ENCODE measurements around the gene GGA1. TPM values are rescaled to one million over a fixed set of nuclear protein-coding genes. Genes with fewer than 3 reads are reported as not detected.

GGA1 gene
- polyA plus RNA-seq, 1 of the 3 experiments (the other 2 are of a cell fraction): 81.1 TPM

GRCh38 chr22:37669586-37669985 lies 61.0 kb downstream of the GGA1 start:
- Histone ChIP-seq H3K4me3 (ENCODE audit: low read depth in 2 of 2, low read length in 1 of 2) (no peak overlapping the region), H2AFZ (ENCODE audit: low read depth) (no peak overlapping the region)

DNA sequence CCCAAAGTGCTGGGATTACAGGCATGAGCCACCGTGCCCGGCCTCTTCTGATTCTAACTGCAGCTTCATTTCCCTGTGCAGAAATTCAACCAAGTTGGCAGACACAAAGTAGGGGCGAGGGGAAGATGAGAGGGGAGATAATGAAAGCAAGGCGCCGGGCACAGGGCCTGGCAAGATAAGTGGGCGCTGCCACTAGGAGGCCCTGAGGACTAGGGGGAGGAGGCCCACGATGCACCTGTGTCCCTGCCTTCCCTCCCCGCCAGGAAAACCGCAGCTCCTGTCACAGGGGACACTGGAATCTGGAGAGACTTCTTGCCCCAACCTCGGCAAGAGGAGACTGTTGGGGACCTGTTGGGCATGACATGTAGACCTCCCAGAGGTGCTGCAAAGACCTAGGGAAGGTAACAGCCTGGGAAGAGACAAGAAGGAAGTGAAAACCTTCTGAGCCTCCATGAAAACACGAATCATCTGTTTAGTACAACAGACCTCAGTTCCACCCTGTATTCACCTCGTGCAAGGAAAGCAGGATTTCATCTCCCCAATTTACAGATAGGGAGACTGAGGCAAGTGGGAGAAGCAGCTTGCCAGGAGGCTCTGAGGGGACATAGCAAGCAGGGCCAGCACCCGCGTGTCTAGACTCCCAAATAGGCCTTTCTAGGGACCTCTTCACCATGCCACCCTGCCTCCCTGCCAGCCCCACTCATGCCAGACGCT lies 63.7 kb downstream of the GGA1 start:
- H3K27ac ChIP-seq (ENCODE audit: low read depth in 2 of 2, low read length in 1 of 2): no peak overlapping the region
- no peaks in the 10 kb centered on the region for H3K9me2 ChIP-seq
- peaks cover 1 to 8% of the 10 kb centered on the region in 2 experiments for H3K36me3 ChIP-seq (replicated peaks in 1 of 2; ENCODE audit: control insufficient read depth in 1 of 2, insufficient read depth in 2 of 2, low read length in 1 of 2)
- peaks cover 4% of the 10 kb centered on the region for H4K20me1 ChIP-seq (ENCODE audit: insufficient read depth)
- no peak overlapping the region for H3K9ac ChIP-seq
- peaks cover 5 to 18% of the 10 kb centered on the region in 2 experiments; a peak in 2 of 4 replicates for H3K4me1 ChIP-seq (ENCODE audit: control insufficient read depth in 1 of 2, insufficient read depth in 2 of 2, low read depth in 1 of 2, low read length in 1 of 2)
- peaks cover 35% of the 10 kb centered on the region for H3K79me2 ChIP-seq (ENCODE audit: insufficient read depth)
- H3K4me2 ChIP-seq: no peak overlapping the region
- H3K9me3 ChIP-seq: no peaks in the 10 kb centered on the region
- H3F3A ChIP-seq (replicated peaks; ENCODE audit: insufficient read depth): peaks cover 24% of the 10 kb centered on the region
- H2AFZ ChIP-seq (ENCODE audit: low read depth): no peak overlapping the region
- H3K27me3 ChIP-seq (ENCODE audit: insufficient read depth): no peaks in the 10 kb centered on the region
- ChIA-PET CTCF (interaction anchor here (0.9 to 44.3 kb wide), 6 partner anchors 9 to 65 kb away, joined by 3 to 898 read pairs (median 12); partner anchors contain the start of gene SH3BP1), POLR2A (interaction anchor here (0.7 to 0.8 kb wide), 2 partner anchors 14 kb away, joined by 3 to 6 read pairs; partner anchors contain the start of genes NOL12 and PDXP)
- 82% methylated on average over 14 of the region's 15 CpGs for WGBS (ENCODE audit: low lambda C conversion rate)
- H3K4me3 ChIP-seq (ENCODE audit: low read depth in 2 of 2, low read length in 1 of 2): no peak overlapping the region
- DNase-seq: peak; percentile 48
- TF ChIP-seq EP300 (IDR thresholded peaks at IDR 0.05; ENCODE audit: borderline replicate concordance in 1 of 2, low read depth in 1 of 2, low read length in 1 of 2): no peak
- TF ChIP-seq SMC3 (IDR thresholded peaks at IDR 0.05; ENCODE audit: low read depth, low read length): no peak
- TF ChIP-seq GATA2 (CRISPR knock-in tag; IDR thresholded peaks at IDR 0.05): peak; percentile 44; the same call in 1 of the 2 replicates
- TF ChIP-seq, protein P1, sequence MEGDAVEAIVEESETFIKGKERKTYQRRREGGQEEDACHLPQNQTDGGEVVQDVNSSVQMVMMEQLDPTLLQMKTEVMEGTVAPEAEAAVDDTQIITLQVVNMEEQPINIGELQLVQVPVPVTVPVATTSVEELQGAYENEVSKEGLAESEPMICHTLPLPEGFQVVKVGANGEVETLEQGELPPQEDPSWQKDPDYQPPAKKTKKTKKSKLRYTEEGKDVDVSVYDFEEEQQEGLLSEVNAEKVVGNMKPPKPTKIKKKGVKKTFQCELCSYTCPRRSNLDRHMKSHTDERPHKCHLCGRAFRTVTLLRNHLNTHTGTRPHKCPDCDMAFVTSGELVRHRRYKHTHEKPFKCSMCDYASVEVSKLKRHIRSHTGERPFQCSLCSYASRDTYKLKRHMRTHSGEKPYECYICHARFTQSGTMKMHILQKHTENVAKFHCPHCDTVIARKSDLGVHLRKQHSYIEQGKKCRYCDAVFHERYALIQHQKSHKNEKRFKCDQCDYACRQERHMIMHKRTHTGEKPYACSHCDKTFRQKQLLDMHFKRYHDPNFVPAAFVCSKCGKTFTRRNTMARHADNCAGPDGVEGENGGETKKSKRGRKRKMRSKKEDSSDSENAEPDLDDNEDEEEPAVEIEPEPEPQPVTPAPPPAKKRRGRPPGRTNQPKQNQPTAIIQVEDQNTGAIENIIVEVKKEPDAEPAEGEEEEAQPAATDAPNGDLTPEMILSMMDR (IDR thresholded peaks at IDR 0.05): 0 out of 2 replicates have a peak, but pooled peaks have one; percentile 9
- no peak for TF ChIP-seq NFIC (IDR thresholded peaks at IDR 0.05; ENCODE audit: borderline replicate concordance)

More at GRCh38 chr22:37669586-37669985, 61.0 kb downstream of the GGA1 start:
- Histone ChIP-seq H3K4me2 (no peak overlapping the region), H3K27me3 (ENCODE audit: insufficient read depth) (no peaks in the 10 kb centered on the region), H3K4me1 (ENCODE audit: control insufficient read depth in 1 of 2, insufficient read depth in 2 of 2, low read depth in 1 of 2, low read length in 1 of 2) (peaks cover 0 to 5% of the 10 kb centered on the region in 2 experiments; a peak in 2 of 4 replicates), H3F3A (replicated peaks; ENCODE audit: insufficient read depth) (peaks cover 10% of the 10 kb centered on the region), H3K9ac (no peak overlapping the region), H3K9me3 (no peaks in the 10 kb centered on the region), H3K79me2 (ENCODE audit: insufficient read depth) (peaks cover 33% of the 10 kb centered on the region; the same call in 1 of the 2 replicates), H3K9me2 (no peaks in the 10 kb centered on the region), H3K27ac (ENCODE audit: low read depth in 2 of 2, low read length in 1 of 2) (no peak overlapping the region), H3K36me3 (replicated peaks in 1 of 2; ENCODE audit: control insufficient read depth in 1 of 2, insufficient read depth in 2 of 2, low read length in 1 of 2) (peaks cover 0 to 2% of the 10 kb centered on the region in 2 experiments), H4K20me1 (ENCODE audit: insufficient read depth) (no peaks in the 10 kb centered on the region)
- 80% methylated on average over 6 of the region's 6 CpGs for WGBS (ENCODE audit: low lambda C conversion rate)
- CTCF ChIA-PET: interaction anchor here (1.0 to 44.3 kb wide), 5 partner anchors 8 to 65 kb away, joined by 3 to 898 read pairs (median 16); partner anchors contain the start of gene SH3BP1
- no peak for DNase-seq
- TF ChIP-seq JUND (IDR thresholded peaks at IDR 0.05) (no peak), GABPA (IDR thresholded peaks at IDR 0.05; ENCODE audit: low read depth) (no peak), FOXJ3 (CRISPR knock-in tag; IDR thresholded peaks at IDR 0.05) (no peak), SMC3 (IDR thresholded peaks at IDR 0.05; ENCODE audit: low read depth, low read length) (no peak), SIN3A (IDR thresholded peaks at IDR 0.05; ENCODE audit: borderline replicate concordance, low read depth, low read length) (no peak)
- POLR2A ChIA-PET: interaction anchor here (0.6 kb wide), 1 partner anchor 27 kb away, joined by 5 read pairs; no protein-coding TSS in a partner anchor
